Stimulated activated CD4-positive, alpha-beta T cell treated with anti-CD3 and anti-CD28 coated beads, Interleukin-1b, Interleukin-23, amount 100 ng/mL, for 1 hour (primary cell): Measurements from ENCODE around the gene KLHL26.

Experiments
- DNase-seq, 2 donors: peaks; one replicate each; pipeline ENCODE4 v3.0.0-alpha.2; 2020; ENCODE audit warnings: low read depth in 2 of 2

Gene KLHL26

DNA sequence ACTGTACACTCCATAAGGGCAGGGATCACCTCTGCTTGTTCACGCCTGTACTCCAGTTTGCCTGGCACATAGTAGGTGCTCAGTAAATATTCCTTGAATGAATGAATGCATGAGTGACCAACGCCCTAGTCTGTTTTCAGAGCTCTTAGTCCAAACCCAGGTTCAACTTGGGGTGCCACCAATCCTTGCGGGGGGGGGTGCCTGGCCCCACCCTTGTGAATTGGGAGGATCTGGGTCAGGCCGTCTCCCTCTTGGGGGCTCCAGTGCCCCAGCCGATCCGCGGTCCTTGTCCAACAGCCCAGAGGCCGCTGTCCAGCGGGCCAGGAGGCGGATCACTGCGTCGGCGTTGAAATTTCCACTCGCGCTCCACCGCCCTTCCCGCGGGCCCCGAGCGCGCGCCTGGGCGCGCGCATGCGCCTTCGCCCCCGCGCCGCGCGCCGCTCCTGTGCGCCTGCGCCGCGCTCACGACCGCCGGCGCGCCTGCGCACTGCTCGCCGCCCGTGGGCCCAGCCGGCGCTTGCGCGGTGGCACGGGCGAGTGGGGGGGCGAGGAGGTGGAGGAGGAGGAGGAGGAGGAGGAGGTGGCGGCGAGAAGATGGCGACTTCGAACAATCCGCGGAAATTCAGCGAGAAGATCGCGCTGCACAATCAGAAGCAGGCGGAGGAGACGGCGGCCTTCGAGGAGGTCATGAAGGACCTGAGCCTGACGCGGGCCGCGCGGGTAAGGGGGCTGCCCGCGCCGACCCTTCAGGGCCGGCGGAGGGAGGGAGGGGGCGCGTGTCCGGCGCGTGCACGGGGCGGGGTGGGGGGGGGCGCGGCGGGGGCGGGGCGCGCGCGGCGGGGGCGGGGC is 46.5 kb downstream of the KLHL26 start, which contains the start of gene CRTC1:
Gene CRTC1 (plus strand): TSS at position 572 of the 849 bp plus-strand sequence. CDS start 23 bp downstream, at position 595.
- peak; percentile 89 to 92 for DNase-seq

DNA sequence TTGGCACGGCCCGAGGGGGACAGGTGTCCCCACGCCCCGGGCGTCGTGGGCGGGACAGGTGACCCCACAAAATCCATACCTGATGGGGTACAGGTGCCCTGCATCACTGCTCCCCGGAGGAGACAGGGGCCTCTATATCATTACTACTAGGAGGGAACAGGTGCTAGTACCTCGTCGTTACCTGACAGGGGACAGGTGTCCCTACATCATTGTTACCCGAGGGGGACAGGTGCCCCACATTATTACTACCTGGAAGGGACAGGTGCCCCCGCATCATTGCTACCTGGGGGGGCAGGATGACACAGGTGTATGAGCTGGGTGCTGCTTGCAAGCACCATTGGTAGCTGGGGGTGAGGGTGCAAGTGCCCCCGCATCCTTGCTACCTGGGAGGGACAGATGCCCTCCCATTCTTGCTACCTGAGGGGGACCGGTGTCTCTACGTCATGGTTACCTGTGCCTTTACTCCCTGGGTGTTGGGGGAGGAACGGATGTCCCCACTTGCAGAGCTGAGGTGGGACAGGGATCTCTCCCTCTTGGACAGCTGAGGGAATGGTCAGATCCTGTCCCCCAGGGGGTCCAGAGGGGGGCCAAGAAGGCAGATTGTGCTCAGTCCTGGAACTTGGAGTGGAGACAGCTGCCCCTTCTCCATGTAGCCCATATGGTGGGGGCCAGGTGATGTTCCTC is 47.3 kb downstream of the KLHL26 start:
- DNase-seq: no peak

DNA sequence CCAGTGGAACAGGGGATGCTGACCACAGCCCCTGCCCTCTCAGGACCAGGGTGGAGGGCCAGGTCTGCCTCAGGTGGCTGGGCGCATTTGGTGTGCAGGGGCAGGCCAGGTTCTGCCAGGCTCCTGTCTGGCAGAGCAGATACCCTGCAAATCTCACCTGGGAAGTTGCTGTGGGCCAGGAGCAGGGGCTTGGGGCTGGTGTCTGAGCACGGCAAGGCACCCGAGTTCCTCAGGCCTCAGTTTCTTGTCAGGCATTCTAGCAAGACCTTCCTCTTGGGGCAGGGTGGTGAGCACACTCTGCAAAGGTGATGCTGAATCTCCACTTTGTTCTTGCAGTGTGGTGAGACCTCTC is 47.8 kb downstream of the KLHL26 start:
- no peak for DNase-seq

DNA sequence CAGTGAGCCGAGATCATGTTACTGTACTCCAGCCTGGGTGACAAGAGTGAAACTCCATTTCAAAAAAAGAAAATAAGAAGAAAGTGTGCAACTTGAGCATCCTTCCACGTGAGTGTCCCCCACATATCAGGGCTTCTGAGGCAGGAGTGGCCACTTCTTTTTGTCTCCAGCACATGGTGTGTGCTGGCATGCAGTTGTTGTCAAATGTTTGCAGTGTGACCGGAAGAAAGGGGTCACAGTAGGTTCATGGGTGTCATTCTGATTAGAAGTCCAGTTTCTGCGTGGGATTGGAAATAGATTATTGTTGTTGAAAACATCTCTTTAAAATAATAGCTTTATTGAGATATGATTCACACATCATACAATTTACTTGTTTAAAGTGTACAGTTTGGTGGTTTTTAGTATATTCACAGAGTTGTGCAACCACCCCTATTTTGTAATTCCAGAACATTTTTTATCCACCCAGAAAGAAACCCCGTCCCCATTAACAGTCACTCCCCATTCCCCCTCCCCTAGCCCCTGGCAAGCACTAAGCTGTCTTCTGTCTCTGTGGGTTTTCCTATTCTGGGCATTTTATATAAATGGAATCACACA is 48.9 kb downstream of the KLHL26 start:
- no peak for DNase-seq

DNA sequence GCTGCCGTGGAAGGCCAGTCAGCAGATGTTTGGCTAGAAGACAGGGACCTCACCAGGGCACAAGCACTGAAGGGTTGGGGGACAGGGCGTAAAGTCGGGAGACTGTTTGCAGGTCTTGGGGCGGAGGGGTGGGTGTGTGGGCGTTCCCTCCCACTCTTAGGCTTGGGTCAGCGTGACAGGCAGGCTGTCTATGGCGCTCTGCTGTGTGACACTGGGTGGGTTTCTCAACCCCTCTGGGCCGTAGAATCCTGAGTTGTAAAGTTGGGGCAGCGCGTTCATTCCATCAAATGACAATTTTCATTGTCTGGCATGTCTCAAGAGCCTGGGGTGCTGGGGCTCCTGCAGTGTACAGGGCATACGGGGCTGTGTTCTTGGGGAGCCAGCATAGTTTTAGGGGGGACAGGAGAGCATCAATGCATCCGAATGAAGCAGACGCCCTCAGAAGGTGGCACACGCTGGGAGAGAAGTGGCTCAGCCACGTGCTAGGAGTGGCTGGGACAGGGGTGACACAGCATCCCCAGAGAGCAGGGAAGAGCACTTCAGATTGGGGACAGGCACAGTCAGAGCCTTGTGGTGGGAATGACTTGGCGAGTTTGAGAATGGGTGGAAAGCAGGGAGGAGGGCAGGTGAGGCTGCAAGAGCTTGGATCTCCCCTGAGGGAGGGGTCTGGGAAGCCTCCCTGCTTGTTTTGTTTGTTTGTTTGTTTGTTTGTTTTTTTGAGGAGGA is 51.1 kb downstream of the KLHL26 start:
- DNase-seq: no peak

DNA sequence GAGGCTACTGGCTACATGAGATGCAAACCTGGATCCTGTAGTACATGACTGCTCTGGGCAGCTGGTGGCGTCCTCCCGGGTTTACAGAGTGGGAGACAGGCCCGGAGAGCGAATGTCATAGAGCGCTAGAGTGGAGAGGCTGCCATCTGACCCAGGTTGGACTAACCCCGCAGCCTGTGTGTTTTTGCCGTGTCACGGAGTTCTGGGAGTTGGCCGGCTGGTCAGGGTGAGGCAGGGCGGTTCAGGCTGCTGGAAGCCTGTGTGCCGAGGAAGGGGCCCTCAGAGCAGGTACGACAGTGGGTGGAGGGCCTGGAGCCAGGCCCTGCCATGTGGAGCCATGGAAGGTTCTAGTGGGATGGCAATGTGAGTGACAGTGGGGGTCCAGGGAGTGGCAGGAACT is 59.2 kb downstream of the KLHL26 start:
- no peak for DNase-seq

DNA sequence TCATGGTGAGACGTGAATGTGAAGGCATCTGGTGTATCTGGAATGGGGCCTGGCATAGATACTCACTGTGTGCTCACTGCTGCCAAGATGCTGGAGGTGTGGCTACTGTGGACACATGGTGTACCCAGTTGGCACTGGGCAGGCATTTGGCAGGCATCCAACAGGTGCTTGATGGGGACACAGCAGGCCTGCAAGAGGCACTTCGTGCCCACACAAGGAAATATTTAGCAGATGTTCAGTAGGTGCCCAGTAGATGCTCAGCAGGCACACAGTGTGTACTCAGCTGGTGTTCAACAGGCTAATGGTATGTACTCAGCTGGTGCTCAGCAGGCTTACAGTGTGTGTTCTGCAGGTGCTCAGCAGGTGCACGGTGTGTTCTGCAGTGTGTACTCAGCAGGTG is 60.9 kb downstream of the KLHL26 start:
- no peak for DNase-seq

DNA sequence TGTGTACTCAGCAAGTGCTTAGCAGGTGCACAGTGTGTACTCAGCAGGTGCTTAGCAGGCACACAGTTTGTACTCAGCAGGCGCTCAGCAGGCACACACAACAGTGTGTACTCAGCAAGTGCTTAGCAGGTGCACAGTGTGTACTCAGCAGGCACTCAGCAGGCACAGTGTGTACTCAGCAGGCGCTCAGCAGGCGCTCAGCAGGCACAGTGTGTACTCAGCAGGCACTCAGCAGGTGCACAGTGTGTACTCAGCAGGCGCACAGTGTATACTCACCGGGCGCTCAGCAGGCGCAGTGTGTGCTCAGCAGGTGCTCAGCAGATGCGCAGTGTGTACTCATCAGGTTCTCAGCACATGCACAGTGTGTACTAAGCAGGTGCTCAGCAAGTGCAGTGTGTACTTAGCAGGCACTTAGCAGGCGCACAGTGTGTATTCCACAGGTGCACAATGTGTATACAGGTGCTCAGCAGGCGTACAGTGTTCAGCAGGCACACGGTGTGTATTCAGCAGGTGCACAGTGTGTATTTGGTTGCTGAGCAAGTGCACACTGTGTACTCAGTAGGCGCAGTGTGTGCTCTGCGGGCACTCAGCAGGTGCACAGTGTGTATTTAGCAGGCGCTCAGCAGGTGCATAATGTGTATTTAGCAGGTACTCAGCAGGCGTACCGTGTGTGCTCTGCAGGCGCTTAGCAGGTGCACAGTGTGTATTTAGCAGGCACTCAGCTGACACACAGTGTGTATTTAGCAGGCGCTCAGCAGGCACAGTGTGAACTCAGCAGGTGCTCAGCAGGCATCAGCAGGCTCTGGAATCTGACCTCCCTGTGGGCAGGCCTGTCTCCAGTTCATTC is 61.7 kb downstream of the KLHL26 start:
- no peak for DNase-seq

DNA sequence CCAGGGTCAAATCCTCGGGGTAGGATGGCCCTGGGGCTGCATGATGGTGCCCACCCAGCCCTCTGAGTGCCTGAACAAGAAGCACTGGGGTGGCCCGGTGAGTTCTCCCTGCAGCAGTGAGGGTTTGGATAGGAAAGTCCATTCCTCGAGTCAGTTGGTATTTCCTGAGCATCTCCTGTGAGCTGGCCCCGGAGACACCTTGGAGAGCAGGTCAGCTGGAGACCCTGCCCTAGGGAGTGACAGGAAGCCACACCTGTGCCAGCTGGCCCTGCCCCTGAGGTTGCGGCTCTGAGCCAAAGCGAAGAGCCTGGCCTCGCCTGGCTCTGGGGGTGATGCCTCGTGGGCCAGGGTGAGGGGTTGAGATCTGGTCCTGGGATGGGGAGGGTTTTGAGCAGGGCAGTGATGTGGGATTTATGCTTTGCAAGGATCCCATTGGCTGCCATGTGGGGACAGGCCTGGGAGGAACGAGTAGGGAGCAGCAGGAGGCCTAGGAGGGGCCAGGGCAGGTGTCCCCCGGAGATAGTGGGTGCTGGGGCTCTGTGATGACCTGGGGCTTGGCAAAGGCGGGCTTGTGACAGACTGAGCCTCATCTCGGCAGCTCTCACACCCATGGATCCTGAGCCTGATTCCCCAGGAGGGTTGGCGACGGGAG is 62.7 kb downstream of the KLHL26 start:
- no peak for DNase-seq

DNA sequence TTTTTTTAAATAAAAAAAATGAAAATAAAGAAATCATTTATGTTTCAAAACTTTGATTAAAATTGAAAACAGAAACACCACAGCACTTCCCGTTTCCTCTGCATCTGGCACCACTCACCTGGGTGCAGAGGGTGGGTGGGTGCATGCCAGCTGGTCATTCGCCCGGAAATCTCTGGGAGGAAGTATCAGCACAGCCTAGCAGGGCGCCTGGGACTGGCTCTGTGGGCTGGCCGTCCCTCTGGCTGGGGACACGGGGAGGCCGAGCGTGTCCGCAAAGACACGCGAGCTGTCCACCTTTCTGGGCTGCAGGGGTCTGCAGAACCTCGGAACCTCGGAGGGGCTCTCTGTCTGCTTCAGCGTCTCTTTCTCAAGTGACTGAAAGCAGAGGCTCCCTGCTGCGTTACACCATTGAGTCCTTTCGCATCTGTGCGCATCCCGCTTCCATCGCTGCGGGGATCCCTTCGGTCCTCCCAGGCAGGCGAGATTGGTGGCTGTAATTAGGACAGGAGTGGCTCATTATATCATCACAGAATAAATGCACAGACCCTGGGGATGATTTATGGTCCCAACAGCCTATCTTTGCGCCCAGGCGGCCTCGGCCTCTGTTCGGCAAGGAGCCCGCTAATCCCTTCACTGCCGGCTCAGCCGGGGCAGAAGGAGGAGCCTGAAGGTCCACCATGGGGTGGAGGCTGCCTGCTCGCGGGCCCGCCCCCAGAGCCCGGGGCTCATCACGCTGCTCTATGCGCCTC is 63.8 kb downstream of the KLHL26 start:
- peak; percentile 41 to 42 for DNase-seq

DNA sequence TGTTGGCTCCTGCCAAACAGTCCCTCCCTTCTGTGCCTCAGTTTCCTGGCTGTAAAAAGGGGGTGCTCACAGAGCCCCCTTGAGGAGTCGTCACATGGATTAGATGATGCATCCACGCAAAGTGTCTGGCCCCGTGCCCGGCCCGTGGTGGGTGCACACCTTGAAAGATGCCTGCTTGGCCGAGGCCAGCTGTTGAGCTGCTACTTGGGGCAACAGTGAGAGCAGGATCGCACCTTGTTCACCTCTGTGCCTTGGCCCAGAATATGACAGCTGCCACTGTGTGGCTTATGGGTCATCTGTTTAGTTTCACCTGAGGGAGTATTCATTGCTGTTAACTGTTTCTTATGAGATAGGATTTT is 64.4 kb downstream of the KLHL26 start:
- DNase-seq: no peak

DNA sequence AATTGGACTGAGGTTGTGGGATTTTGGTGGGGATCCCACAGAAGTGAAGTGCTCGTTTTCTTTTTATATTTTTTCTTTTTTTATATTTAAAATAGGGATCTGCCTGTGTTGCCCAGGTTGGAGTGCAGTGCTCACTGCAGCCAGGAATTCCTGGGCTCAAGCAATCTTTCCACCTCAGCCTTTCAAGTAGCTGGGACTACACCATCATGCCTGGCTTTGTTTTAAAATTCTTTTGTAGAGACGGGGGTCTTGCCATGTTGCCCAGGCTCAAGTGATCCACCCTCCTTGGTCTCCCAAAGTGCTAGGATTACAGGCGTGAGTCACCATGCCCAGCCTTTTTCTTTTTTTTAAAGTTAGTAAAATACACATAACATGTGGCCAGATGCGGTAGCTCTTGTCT is 67.2 kb downstream of the KLHL26 start:
- DNase-seq: no peak

DNA sequence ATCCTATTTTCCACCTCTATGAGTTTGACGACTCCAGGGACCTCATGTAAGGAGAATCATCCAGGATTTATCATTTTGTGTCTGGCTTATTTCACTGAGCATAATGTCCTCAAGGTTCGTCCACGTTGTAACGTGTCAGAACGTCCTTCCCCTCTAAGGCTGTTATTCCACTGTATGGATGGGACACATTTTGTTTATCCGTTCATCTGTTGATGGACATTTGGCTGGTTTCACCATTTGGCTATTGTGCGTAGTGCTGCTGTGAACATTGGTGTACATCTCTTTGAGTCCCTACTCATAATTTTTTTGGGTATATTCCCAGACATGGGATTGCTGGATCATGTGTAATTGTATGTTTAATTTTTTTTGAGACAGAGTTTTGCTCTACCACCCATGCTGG is 68.1 kb downstream of the KLHL26 start:
- DNase-seq: no peak

DNA sequence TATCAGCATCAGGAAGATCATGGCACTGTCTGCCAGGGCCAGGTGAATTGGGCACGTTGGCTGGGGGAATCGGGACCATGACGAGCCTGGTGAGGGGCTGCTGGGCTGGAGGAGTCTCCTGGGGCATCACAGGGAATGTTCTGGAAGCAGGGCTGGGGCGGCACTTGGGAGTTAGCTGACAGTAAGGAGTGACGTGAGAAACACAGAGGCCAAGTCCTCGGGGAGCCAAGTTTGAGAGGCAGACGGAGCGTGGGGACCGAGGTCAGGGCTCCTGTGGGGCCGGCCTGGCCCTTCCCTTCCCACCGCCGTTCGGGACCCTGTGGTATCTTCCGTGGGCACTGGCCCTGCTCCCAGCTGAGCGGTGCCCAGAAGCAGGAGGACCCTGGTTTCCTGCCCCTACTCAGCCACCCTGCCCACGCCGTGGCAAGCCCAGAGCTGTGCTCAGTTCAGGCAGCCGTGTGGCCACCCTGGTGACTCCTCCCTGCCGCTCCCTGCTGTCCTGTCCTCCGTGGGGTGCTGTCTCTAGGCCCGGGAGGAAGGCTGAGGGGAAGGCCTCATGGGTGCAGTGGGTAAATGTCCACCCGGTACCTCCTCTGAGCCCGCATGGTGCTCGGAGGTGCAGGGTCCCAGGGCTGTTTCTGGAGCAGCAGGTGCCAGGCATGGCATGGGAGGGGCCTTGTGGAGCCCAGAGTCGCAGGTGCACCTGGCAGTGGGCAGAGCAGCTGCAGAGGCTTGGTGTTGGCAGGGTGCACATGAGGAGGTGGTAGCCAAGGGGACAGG is 71.8 kb downstream of the KLHL26 start:
- no peak for DNase-seq

DNA sequence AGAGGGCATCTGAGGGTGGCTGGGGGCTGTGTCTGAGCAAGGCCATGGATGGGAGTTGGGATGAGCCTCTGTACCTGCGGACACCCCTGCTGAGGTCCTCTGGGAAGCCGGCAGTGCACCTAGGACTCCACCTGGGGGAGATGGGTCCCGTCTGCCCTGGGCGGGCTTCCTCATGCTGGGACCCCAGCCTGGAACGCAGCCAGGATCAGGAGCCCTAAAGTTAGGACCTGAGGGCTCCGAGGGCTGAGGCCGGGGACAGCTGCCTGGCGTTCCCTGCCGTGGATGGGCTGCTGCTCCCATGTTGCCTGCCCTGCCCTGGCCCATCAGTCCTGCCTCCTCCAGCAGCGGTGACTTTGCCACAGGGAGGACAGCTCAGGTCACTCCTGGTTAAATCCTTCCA is 72.7 kb downstream of the KLHL26 start:
- DNase-seq: no peak

DNA sequence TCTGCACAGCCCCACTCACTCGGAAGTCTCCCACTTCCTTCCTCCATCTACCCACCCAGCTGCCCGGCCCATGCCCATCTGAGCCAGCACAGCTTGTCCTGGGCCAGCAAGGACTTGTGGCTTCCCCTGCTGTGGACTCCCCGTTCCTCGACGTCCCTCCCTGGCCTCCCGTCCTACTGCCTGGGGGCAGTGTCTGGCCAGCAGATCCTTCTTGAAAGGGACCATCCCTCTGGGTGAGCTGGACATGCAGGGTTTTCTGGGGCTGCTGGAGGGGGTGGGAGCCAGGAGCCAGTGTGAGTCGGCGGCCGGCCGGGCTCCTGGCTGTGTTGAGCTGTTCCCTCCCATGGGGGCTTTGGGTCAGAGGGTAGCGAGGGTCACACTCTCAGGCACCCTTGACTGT is 73.4 kb downstream of the KLHL26 start:
- DNase-seq: no peak

DNA sequence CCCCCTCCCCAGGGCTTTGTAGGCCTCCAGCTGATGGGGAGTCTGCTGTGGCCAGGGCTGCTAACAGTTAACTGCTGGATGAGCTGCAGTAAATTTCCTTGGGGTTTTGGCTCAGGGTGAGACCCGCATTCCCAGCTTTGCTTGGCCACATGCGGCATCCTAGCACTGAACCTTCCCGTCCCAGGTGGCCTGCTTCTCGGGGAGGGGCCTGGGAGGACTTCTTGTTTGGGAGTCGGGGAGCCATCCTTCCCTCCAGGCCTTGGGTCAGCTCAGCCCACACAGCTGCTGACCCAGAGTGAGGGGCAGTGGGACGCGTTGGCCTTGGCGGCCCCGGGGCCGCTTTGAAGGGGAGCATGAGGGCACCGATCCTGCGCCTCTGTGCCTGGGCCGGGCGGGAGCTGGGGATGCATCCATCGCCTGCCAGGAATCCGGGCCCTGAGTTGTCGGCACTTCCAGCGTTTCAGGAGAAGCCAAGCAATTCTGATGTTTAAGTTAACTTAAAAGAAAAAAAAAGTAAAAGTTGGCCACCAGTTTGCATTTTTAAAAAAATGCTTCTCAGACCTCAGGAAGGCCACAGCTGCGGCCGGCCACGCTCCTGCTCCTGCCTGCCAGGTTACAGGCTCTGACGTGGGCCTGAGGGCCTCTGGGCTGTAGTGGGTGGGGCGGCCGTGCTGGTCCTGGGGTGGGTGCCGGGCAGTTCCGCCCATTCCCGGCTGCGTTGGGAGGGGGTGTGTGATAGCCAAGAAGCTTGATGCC is 74.3 kb downstream of the KLHL26 start:
- DNase-seq: no peak

DNA sequence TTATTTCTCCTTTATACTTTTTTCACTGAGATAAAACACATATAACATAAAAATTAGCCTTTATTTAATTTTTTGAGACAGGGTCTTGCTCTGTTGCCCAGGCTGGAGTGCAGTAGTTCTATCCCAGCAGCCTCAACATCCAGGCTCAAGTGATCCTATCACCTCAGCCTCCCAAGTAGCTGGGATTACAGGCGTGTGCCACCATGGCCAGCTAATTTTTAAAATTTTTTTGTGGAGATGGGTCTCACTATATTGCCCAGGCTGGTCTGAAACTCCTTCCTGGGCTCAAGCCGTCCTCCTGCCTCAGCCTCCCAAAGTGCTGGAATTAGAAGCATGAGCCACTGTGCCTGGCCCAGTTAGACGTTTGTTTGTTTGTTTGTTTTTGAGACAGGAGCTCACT is 75.1 kb downstream of the KLHL26 start:
- DNase-seq: no peak

DNA sequence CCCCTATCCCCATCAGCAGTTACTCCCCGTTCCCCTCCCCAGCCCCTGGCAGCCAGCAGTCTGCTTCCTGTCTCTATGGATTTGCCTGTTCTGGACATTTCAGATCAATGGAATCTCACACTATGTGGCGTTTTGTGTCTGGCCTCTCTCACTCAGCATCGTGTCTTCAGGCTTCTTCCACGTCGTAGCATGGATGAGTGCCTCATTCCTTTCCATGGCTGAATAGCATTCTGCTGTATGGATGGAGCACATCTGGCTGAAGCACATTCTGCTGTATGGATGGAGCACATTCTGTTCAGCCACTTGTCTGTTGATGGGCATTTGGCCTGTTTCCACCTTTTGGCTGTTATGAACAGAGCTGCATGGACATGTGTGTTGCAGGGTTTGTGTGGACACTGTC is 76.2 kb downstream of the KLHL26 start:
- no peak for DNase-seq
